HFFc6 (cell line): Measurements from ENCODE around the gene IRS2. TPM values are rescaled to one million over a fixed set of nuclear protein-coding genes. Genes with fewer than 3 reads are reported as not detected.
A peak's percentile ranks its signal among the peaks of the same experiment; 100 is the strongest.

ENCODE experiments used
- DNase-seq: peaks from one replicate; pipeline ENCODE4 v3.0.0-alpha.2; 2018
- H3K27ac Mint-ChIP-seq: 2 replicates; pipeline ENCODE4 v1.8.0; 2020; ENCODE audit warnings: mild to moderate bottlenecking, mixed read lengths
- H3K27me3 Mint-ChIP-seq: 2 replicates; pipeline ENCODE4 v1.8.0; 2021; ENCODE audit warnings: mild to moderate bottlenecking, moderate library complexity, mixed read lengths; ENCODE audit not compliant: insufficient read depth
- H3K36me3 Mint-ChIP-seq: 2 replicates; pipeline ENCODE4 v1.8.0; 2021; ENCODE audit warnings: low read depth, mixed read lengths
- H3K4me1 Mint-ChIP-seq: 2 replicates; pipeline ENCODE4 v1.8.0; 2020; ENCODE audit warnings: low read depth, mixed read lengths
- H3K4me3 Mint-ChIP-seq: 2 replicates; pipeline ENCODE4 v1.8.0; 2020; ENCODE audit warnings: mild to moderate bottlenecking, moderate library complexity, mixed read lengths
- H3K9me3 Mint-ChIP-seq: 2 replicates; pipeline ENCODE4 v1.8.0; 2020; ENCODE audit warnings: mild to moderate bottlenecking, mixed read lengths
- total RNA-seq, 6 experiments: library from RNA; stranded (reverse); fragmentation: NEBNext Ultra II Directional; extraction: Animal tissue kit (Norgen Biotek cat#: 25700); gene quantifications; 2 replicates in 1 of 6; 3 replicates in 5 of 6; pipeline ENCODE4 v1.2.3, GENCODE V29; 2021
- TF ChIP-seq, protein P1 (sequence below): fragments of 200-600 bp; sonication (generic); IDR thresholded peaks from 2 replicates; pipeline ENCODE4 v1.5.0; 2021; ENCODE audit warnings: antibody characterized with exemption, mild to moderate bottlenecking

IRS2 gene
- total RNA-seq, 6 experiments from 2014 or later, result 5.2 to 11.1 (median 5.5) TPM

DNA sequence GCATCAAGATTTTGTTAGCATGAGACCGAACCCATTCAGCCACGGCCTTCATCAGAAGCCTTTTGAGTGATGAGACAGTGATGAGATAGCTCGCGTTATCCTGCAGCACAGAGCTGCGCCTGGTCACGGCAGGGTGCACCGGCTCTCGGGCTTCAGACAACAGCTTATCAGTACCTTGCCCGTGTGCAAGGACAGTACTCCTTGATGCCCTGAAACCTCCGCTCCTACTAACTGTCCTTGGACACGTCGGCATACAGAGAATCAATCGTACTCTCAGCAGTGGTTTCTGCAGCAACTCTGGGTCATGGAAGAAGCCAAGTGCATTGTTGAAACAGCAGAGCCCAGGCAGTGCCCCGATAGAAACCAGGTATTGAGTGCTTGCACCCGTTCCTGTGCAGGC, 40.7 kb downstream of the IRS2 start:
- H3K27ac Mint-ChIP-seq, result no peak overlapping the region
- no peak overlapping the region for H3K4me3 Mint-ChIP-seq
- H3K36me3 Mint-ChIP-seq, result no peaks in the 10 kb centered on the region
- H3K4me1 Mint-ChIP-seq, result peaks cover 16% of the 10 kb centered on the region
- no peaks in the 10 kb centered on the region for H3K9me3 Mint-ChIP-seq
- peaks cover 14% of the 10 kb centered on the region for H3K27me3 Mint-ChIP-seq
- TF ChIP-seq, protein P1, sequence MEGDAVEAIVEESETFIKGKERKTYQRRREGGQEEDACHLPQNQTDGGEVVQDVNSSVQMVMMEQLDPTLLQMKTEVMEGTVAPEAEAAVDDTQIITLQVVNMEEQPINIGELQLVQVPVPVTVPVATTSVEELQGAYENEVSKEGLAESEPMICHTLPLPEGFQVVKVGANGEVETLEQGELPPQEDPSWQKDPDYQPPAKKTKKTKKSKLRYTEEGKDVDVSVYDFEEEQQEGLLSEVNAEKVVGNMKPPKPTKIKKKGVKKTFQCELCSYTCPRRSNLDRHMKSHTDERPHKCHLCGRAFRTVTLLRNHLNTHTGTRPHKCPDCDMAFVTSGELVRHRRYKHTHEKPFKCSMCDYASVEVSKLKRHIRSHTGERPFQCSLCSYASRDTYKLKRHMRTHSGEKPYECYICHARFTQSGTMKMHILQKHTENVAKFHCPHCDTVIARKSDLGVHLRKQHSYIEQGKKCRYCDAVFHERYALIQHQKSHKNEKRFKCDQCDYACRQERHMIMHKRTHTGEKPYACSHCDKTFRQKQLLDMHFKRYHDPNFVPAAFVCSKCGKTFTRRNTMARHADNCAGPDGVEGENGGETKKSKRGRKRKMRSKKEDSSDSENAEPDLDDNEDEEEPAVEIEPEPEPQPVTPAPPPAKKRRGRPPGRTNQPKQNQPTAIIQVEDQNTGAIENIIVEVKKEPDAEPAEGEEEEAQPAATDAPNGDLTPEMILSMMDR, result no peak
- no peak for DNase-seq

DNA sequence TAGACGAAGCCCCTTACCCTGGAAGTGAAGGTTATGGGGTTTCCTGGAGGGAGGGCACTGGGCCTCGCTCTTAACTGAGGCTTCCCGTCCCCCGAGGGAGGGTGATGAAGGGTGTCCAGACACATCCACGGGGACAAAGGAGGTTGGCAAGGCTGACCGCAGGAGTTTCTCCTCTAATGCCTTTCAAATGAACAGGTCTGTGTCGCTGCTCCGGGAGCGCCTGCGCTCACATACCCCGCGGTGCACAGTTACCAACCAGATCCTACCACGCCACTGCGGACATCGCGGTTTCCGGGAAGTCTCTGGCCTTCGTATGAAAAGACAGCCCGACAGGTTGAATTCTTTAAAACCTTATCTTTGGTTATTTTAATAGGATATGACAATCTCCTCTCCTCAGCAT, 41.3 kb downstream of the IRS2 start:
- H3K27me3 Mint-ChIP-seq, result peaks cover 14% of the 10 kb centered on the region
- H3K4me3 Mint-ChIP-seq, result no peak overlapping the region
- no peaks in the 10 kb centered on the region for H3K36me3 Mint-ChIP-seq
- no peak for DNase-seq
- TF ChIP-seq, protein P1, result no peak
- no peaks in the 10 kb centered on the region for H3K9me3 Mint-ChIP-seq
- H3K27ac Mint-ChIP-seq, result no peak overlapping the region
- H3K4me1 Mint-ChIP-seq, result peaks cover 16% of the 10 kb centered on the region

DNA sequence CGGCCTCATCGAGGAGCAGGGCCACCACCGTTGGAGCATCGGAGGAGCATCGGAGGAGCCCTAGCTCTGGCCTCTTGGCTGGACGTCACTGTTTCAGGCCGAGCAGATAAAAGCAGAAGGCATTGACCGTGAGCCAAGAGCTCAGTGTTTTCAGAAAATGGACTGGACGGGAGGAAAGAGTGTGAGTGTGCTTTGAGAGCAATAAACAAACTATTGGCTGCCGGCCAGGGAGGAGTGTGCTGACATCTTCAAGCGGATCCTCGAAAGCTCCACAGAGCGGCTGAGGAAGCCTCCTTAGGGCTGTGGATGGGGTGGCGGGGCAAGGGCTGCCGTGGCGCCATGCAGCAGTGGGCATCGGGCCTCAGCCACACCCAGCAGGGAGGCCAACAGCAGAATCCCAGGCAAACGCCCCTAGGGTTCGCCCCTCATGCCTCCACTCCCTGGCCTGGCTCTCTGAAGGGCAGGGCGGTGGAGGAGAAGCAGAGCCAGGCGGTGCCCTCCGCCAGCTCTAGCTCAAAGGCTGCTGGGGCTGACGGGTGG, 41.8 kb downstream of the IRS2 start:
- H3K9me3 Mint-ChIP-seq, result no peaks in the 10 kb centered on the region
- H3K27me3 Mint-ChIP-seq, result peaks cover 14% of the 10 kb centered on the region
- TF ChIP-seq, protein P1, result no peak
- H3K4me3 Mint-ChIP-seq, result peak overlapping the region; percentile 58
- H3K4me1 Mint-ChIP-seq, result peaks cover 16% of the 10 kb centered on the region
- no peak overlapping the region; the same call in 1 of the 2 replicates for H3K27ac Mint-ChIP-seq
- H3K36me3 Mint-ChIP-seq, result no peaks in the 10 kb centered on the region
- DNase-seq, result peak; percentile 66

DNA sequence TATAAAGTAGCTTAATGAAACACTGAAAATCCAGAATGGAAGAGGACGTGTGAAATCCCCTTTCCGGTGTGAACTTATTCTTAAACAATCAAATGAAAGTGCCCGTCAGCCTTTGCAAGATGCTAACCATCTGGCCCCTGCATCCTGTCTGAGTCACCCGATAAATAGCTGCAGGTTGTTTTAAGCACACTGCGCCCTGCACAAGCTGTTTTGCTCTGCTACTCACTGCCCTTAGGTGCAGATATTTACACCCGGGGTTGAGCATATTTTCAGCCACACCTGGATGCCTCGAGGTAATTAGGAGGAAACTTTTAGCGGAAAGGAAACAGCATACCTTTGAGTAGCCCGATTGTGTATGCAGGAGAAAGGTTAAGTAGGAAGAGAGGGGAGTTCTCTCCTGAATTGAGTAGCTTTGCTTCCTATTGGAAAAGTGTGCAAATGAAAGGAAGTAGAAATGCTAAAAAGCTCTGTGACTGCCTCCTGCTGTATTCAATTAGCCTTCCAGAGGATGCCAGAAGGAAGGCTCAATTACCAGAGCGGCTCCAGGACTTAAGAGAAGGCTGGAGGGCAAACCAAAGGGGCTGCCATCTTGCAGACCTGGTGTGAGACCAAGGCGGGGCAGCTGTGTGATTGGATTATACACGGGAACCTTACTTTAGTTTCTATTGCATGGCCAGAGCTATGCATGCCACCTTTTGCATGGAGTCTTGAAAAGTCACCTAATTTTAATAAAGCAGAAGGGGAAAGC, 42.5 kb downstream of the IRS2 start:
- Mint-ChIP-seq H3K36me3 (no peaks in the 10 kb centered on the region), H3K9me3 (no peaks in the 10 kb centered on the region), H3K27ac (no peak overlapping the region), H3K4me1 (peaks cover 16% of the 10 kb centered on the region), H3K27me3 (peaks cover 14% of the 10 kb centered on the region), H3K4me3 (peak overlapping the region; percentile 58)
- TF ChIP-seq, protein P1, result no peak
- DNase-seq, result peak; percentile 49

DNA sequence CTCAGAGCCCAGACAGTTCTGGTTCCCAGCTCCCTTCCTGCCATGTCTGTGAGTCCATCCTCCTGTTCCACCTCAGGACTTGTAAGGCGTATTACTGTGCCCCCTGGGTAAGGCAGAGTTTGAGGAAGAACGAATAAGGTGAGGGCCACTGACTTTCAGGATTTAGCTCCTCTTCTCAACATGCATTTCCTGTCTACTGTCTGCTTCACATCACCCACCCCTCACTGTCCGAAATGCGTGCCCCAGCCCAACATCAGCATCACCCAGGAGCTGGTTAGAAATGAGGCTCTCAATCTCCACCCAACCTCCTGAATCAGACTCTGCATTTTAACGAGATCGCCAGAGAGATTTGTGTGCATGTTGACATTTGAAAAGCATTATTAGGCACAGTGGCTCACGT, 44.4 kb downstream of the IRS2 start:
- H3K27ac Mint-ChIP-seq, result no peak overlapping the region
- no peaks in the 10 kb centered on the region for H3K36me3 Mint-ChIP-seq
- TF ChIP-seq, protein P1, result no peak
- H3K4me3 Mint-ChIP-seq, result no peak overlapping the region
- H3K9me3 Mint-ChIP-seq, result no peaks in the 10 kb centered on the region
- DNase-seq, result no peak
- peaks cover 22% of the 10 kb centered on the region for H3K4me1 Mint-ChIP-seq
- peaks cover 17% of the 10 kb centered on the region for H3K27me3 Mint-ChIP-seq
